Esophagus squamous epithelium (tissue), 4 donors: ENCODE data around the gene POLK.

Experiments
- CTCF ChIP-seq, 6 experiments: fragments of 450-650 bp in 4 of 6; fragments of 200-600 bp in 2 of 6; sonication (generic) in 2 of 6; IDR thresholded peaks; one replicate each; pipeline ENCODE4 v1.5.1; 2016 to 2019; ENCODE audit warnings: antibody characterized with exemption in 6 of 6, mild to moderate bottlenecking in 4 of 6, moderate library complexity in 4 of 6
- POLR2A ChIP-seq, 4 donors: fragments of 450-650 bp; IDR thresholded peaks; one replicate each; pipeline ENCODE4 v1.6.1; 2017; ENCODE audit warnings: antibody characterized with exemption in 4 of 4, mild to moderate bottlenecking in 4 of 4, moderate library complexity in 3 of 4

DNA sequence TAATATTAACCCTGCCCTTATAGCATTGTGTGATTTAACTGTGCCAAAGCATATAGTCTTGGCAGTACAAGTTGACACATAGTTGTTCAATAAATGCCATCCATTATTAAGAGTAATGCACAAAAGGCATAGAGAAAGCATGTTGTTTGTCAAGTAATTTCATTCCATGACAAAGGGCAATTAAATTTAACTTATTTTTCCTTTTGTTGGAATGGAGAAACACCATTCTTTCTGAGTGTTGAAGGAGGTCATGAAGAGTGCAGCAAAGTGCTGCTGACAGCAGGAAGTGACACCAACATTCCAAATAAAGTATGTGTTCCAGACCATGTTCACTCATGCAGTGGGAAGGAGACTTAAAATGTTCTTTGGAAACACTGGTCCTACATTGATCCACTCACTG is 128.7 kb downstream of the POLK start:
- TF ChIP-seq CTCF (IDR thresholded peaks at IDR 0.05) (no peak), POLR2A (IDR thresholded peaks at IDR 0.05) (no peak)
